ENCODE data around the gene MYPOP.
"Not testable (repeated sequence)": the region's sequence is repeated elsewhere in the genome, so short reads cannot be mapped to it uniquely, and the experiment has no call there.

MYPOP gene

GRCh38 chr19:45872095-45872919 is 30.1 kb downstream of the MYPOP start:
- no peak for DNase-seq (ENCODE audit: low read depth in 2 of 2)
- H3K4me3 ChIP-seq (replicated peaks in 1 of 2; ENCODE audit: low read depth in 2 of 2, low read length in 2 of 2) = no peak overlapping the region
- TF ChIP-seq, protein P1, sequence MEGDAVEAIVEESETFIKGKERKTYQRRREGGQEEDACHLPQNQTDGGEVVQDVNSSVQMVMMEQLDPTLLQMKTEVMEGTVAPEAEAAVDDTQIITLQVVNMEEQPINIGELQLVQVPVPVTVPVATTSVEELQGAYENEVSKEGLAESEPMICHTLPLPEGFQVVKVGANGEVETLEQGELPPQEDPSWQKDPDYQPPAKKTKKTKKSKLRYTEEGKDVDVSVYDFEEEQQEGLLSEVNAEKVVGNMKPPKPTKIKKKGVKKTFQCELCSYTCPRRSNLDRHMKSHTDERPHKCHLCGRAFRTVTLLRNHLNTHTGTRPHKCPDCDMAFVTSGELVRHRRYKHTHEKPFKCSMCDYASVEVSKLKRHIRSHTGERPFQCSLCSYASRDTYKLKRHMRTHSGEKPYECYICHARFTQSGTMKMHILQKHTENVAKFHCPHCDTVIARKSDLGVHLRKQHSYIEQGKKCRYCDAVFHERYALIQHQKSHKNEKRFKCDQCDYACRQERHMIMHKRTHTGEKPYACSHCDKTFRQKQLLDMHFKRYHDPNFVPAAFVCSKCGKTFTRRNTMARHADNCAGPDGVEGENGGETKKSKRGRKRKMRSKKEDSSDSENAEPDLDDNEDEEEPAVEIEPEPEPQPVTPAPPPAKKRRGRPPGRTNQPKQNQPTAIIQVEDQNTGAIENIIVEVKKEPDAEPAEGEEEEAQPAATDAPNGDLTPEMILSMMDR (IDR thresholded peaks at IDR 0.05; ENCODE audit: low read depth, low read length) = no peak

DNA sequence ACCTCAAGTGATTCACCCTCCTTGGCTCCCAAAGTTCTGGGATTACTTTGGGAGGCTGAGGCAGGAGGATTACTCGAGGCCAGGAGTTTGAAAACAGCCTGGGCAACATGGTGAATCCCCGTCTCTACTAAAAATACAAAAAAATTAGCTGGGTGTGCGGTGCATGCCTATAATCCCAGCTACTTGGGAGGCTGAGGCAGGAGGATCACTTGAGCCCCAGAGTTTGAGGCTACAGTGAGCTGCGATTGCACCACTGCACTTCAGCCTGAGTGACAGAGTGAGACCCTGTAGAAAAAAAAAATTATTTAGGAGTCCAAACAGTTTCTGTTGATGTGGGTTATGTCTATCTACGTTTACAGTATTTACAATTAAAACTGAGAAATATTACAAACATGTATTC is 31.6 kb downstream of the MYPOP start:
- TF ChIP-seq, protein P1 (IDR thresholded peaks at IDR 0.05; ENCODE audit: low read depth, low read length) = no peak
- no peak for DNase-seq (ENCODE audit: low read depth in 2 of 2)
- H3K4me3 ChIP-seq (replicated peaks in 1 of 2; ENCODE audit: low read depth in 2 of 2, low read length in 2 of 2) = no peak overlapping the region

DNA sequence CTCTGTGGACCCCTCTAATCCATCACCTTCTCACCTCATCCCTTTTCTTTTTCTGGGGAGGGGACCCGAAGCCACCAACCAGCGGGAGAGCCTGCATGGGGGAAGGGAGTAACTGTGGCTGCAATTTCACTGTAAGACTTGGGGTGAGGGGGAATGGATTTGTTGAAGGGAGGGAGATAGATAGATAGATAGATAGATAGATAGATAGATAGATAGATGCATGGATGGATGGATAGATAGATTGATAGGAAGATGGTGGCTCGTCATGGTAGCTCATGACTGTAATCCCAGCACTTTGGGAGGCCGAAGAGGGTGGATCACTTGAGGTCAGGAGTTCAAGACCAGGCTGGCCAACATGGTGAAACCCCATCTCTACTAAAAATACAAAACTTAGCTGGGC is 35.2 kb downstream of the MYPOP start:
- not testable (repeated sequence) for DNase-seq (ENCODE audit: low read depth in 2 of 2); H3K4me3 ChIP-seq (replicated peaks in 1 of 2; ENCODE audit: low read depth in 2 of 2, low read length in 2 of 2)

- no peak overlapping the region for H3K4me3 ChIP-seq (replicated peaks in 1 of 2; ENCODE audit: low read depth in 2 of 2, low read length in 2 of 2)
- TF ChIP-seq, protein P1 (IDR thresholded peaks at IDR 0.05; ENCODE audit: low read depth, low read length) = no peak
- no peak for DNase-seq (ENCODE audit: low read depth in 2 of 2)
Observed at GRCh38 chr19:45866400-45867176, 35.8 kb downstream of the MYPOP start.

- H3K4me3 ChIP-seq (replicated peaks in 1 of 2; ENCODE audit: low read depth in 2 of 2, low read length in 2 of 2) = no peak overlapping the region
- DNase-seq (ENCODE audit: low read depth in 2 of 2) = no peak
Observed at GRCh38 chr19:45865269-45865948, 37.0 kb downstream of the MYPOP start.

GRCh38 chr19:45864629-45865082 is 37.8 kb downstream of the MYPOP start:
- TF ChIP-seq, protein P1 (IDR thresholded peaks at IDR 0.05; ENCODE audit: low read depth, low read length) = no peak
- no peak for DNase-seq (ENCODE audit: low read depth in 2 of 2)
- H3K4me3 ChIP-seq (replicated peaks in 1 of 2; ENCODE audit: low read depth in 2 of 2, low read length in 2 of 2) = no peak overlapping the region

More at GRCh38 chr19:45865269-45865948, 37.0 kb downstream of the MYPOP start:
- TF ChIP-seq, protein P1 (IDR thresholded peaks at IDR 0.05; ENCODE audit: low read depth, low read length) = no peak
